Lower leg skin (tissue), 3 donors: ENCODE measurements around the gene UGT1A6.

Source experiments
- CTCF ChIP-seq, 3 donors: fragments of 450-650 bp; IDR thresholded peaks; one replicate each; pipeline ENCODE4 v1.5.1; 2016; ENCODE audit warnings: antibody characterized with exemption in 3 of 3, mild to moderate bottlenecking in 3 of 3, moderate library complexity in 2 of 3
- POLR2A ChIP-seq, 2 donors: fragments of 450-650 bp; IDR thresholded peaks; one replicate each; pipeline ENCODE4 v1.6.1; 2016 to 2017; ENCODE audit warnings: antibody characterized with exemption in 2 of 2, mild to moderate bottlenecking in 1 of 2, moderate library complexity in 1 of 2

- TF ChIP-seq POLR2A (IDR thresholded peaks at IDR 0.05), result no peak
- TF ChIP-seq CTCF (IDR thresholded peaks at IDR 0.05), result no peak
These were observed 7.4 kb downstream of the UGT1A6 start for GRCh38 chr2:233700028-233700635.
